WTC11 (cell line): ENCODE measurements around the gene NGLY1. TPM values are rescaled to one million over a fixed set of nuclear protein-coding genes. Genes with fewer than 3 reads are reported as not detected.

Experiments used
- ATAC-seq: fragments of 200-7000 bp; cut with Tn5 transposase; 2 replicates; pipeline ENCODE4 v1.10.0; 2021; ENCODE audit warnings: mild to moderate bottlenecking, moderate library complexity
- CTCF ChIA-PET: fragments of 300-600 bp; sonication (Branson Sonifier 250); formaldehyde crosslinking; loops from one replicate; lab custom pipeline; 2021; ENCODE audit warnings: antibody characterized with exemption; lab: Charles Lee
- POLR2A ChIA-PET: fragments of 350-600 bp; sonication (Branson Sonifier 250); formaldehyde crosslinking; loops from one replicate; lab custom pipeline; 2021; ENCODE audit warnings: antibody characterized with exemption; lab: Charles Lee
- DNase-seq: peaks from one replicate; pipeline ENCODE4 v3.0.0; 2021; ENCODE audit warnings: low spot score
- H3K27ac Mint-ChIP-seq: 2 replicates; pipeline ENCODE4 v1.8.0; 2021; ENCODE audit warnings: mixed read lengths
- H3K27me3 Mint-ChIP-seq: 2 replicates; pipeline ENCODE4 v1.8.0; 2021; ENCODE audit warnings: low read depth, mild to moderate bottlenecking, moderate library complexity, mixed read lengths
- H3K36me3 Mint-ChIP-seq: 2 replicates; pipeline ENCODE4 v1.8.0; 2021; ENCODE audit warnings: mixed read lengths
- H3K4me1 Mint-ChIP-seq: 2 replicates; pipeline ENCODE4 v1.8.0; 2022; ENCODE audit warnings: mixed read lengths
- H3K4me3 Mint-ChIP-seq: 2 replicates; pipeline ENCODE4 v1.8.0; 2021; ENCODE audit warnings: mild to moderate bottlenecking, moderate library complexity, mixed read lengths
- H3K9me3 Mint-ChIP-seq: 2 replicates; pipeline ENCODE4 v1.8.0; 2021; ENCODE audit warnings: mixed read lengths
- ARID4B ChIP-seq: sonication (generic); formaldehyde crosslinking; IDR thresholded peaks from 2 replicates; pipeline ENCODE4 v1.8.0; 2023; ENCODE audit warnings: missing genetic modification reagents, mild to moderate bottlenecking, borderline replicate concordance
- ATF3 ChIP-seq: sonication (generic); formaldehyde crosslinking; conservative IDR thresholded peaks from 2 replicates; pipeline ENCODE4 v1.8.1; 2022; ENCODE audit warnings: mild to moderate bottlenecking, missing genetic modification reagents
- CREM ChIP-seq: sonication (generic); formaldehyde crosslinking; IDR thresholded peaks from 2 replicates; pipeline ENCODE4 v1.8.1; 2022; ENCODE audit warnings: mild to moderate bottlenecking, missing genetic modification reagents, moderate library complexity
- E2F4 ChIP-seq: sonication (generic); formaldehyde crosslinking; IDR thresholded peaks from 2 replicates; pipeline ENCODE4 v1.8.1; 2022; ENCODE audit warnings: low read depth, mild to moderate bottlenecking, moderate library complexity, missing genetic modification reagents, borderline replicate concordance
- ELF4 ChIP-seq: sonication (generic); formaldehyde crosslinking; IDR thresholded peaks from 2 replicates; pipeline ENCODE4 v1.8.1; 2022; ENCODE audit warnings: low read depth, mild to moderate bottlenecking, moderate library complexity, missing genetic modification reagents
- GABPB1 ChIP-seq: sonication (generic); formaldehyde crosslinking; IDR thresholded peaks from 2 replicates; pipeline ENCODE4 v1.8.1; 2023; ENCODE audit warnings: mild to moderate bottlenecking, missing genetic modification reagents
- GTF2I ChIP-seq: fragments of 250-450 bp; sonication (Bioruptor Pico); conservative IDR thresholded peaks from 2 replicates; pipeline ENCODE4 v1.4.0; 2021; ENCODE audit warnings: mild to moderate bottlenecking
- HMGA2 ChIP-seq: fragments of 250-450 bp; sonication (Bioruptor Pico); IDR thresholded peaks from 2 replicates; pipeline ENCODE4 v1.4.0; 2021; ENCODE audit warnings: mild to moderate bottlenecking, moderate library complexity
- JUN ChIP-seq: sonication (generic); formaldehyde crosslinking; IDR thresholded peaks from 2 replicates; pipeline ENCODE4 v1.8.0; 2023; ENCODE audit warnings: mild to moderate bottlenecking, missing genetic modification reagents
- KAT7 ChIP-seq: sonication (generic); formaldehyde crosslinking; IDR thresholded peaks from 2 replicates; pipeline ENCODE4 v1.8.1; 2023; ENCODE audit warnings: missing genetic modification reagents, mild to moderate bottlenecking, borderline replicate concordance
- MXD4 ChIP-seq: fragments of 250-450 bp; sonication (Bioruptor Pico); IDR thresholded peaks from 2 replicates; pipeline ENCODE4 v1.8.0; 2021; ENCODE audit warnings: mild to moderate bottlenecking, moderate library complexity, borderline replicate concordance
- RELA ChIP-seq: sonication (generic); formaldehyde crosslinking; IDR thresholded peaks from 2 replicates; pipeline ENCODE4 v1.8.1; 2022; ENCODE audit warnings: missing genetic modification reagents, mild to moderate bottlenecking, borderline replicate concordance
- TEAD4 ChIP-seq: sonication (generic); formaldehyde crosslinking; IDR thresholded peaks from 2 replicates; pipeline ENCODE4 v1.8.0; 2022; ENCODE audit warnings: mild to moderate bottlenecking, missing genetic modification reagents
- TP53 ChIP-seq: sonication (generic); formaldehyde crosslinking; IDR thresholded peaks from 2 replicates; pipeline ENCODE4 v1.8.1; 2023; ENCODE audit warnings: mild to moderate bottlenecking, missing genetic modification reagents
- ZNF121 ChIP-seq: sonication (generic); formaldehyde crosslinking; IDR thresholded peaks from 2 replicates; pipeline ENCODE4 v1.8.0; 2023; ENCODE audit warnings: missing genetic modification reagents
- ZNF219 ChIP-seq: sonication (generic); formaldehyde crosslinking; IDR thresholded peaks from 2 replicates; pipeline ENCODE4 v1.8.0; 2023; ENCODE audit warnings: missing genetic modification reagents, mild to moderate bottlenecking, borderline replicate concordance
- ZNF232 ChIP-seq: sonication (generic); formaldehyde crosslinking; IDR thresholded peaks from 2 replicates; pipeline ENCODE4 v1.8.0; 2022; ENCODE audit warnings: mild to moderate bottlenecking, missing genetic modification reagents
- ZNF263 ChIP-seq: sonication (generic); formaldehyde crosslinking; IDR thresholded peaks from 2 replicates; pipeline ENCODE4 v1.8.1; 2022; ENCODE audit warnings: low read depth, mild to moderate bottlenecking, moderate library complexity, missing genetic modification reagents
- ZNF281 ChIP-seq: sonication (generic); formaldehyde crosslinking; IDR thresholded peaks from 2 replicates; pipeline ENCODE4 v1.8.0; 2023; ENCODE audit warnings: mild to moderate bottlenecking, missing genetic modification reagents
- ZNF512 ChIP-seq: sonication (generic); formaldehyde crosslinking; IDR thresholded peaks from 2 replicates; pipeline ENCODE4 v1.8.1; 2022; ENCODE audit warnings: missing genetic modification reagents, borderline replicate concordance
- total RNA-seq: library from RNA; stranded (reverse); gene quantifications from 3 replicates; pipeline ENCODE4 v1.2.3, GENCODE V29; 2021
- TF ChIP-seq, protein P1 (sequence below): fragments of 200-600 bp; IDR thresholded peaks from 2 replicates; pipeline ENCODE4 v1.8.0; 2022; ENCODE audit warnings: antibody characterized with exemption

The NGLY1 gene
- total RNA-seq, 1 experiment from 2014 or later = 20.6 TPM

GRCh38 chr3:25817107-25817506, 33.9 kb upstream of the NGLY1 start:
- H3K27ac Mint-ChIP-seq = no peak overlapping the region
- CTCF ChIA-PET = no interaction called here

GRCh38 chr3:25812644-25813043, 29.4 kb upstream of the NGLY1 start:
- DNase-seq (no peak), ATAC-seq (peak; percentile 60)
- no peak overlapping the region for H3K27ac Mint-ChIP-seq
- no peaks in the 10 kb centered on the region for H3K27me3 Mint-ChIP-seq
- no peak overlapping the region for H3K4me3 Mint-ChIP-seq
- peaks cover 6% of the 10 kb centered on the region; the same call in 1 of the 2 replicates for H3K36me3 Mint-ChIP-seq
- CTCF ChIA-PET = no interaction called here
- peaks cover 6% of the 10 kb centered on the region for H3K4me1 Mint-ChIP-seq
- POLR2A ChIA-PET = no interaction called here
- TF ChIP-seq TP53 (CRISPR knock-in tag) (no peak), E2F4 (CRISPR knock-in tag) (no peak), HMGA2 (no peak), ZNF219 (CRISPR knock-in tag) (no peak), ZNF281 (CRISPR knock-in tag) (no peak), RELA (no peak), ZNF512 (CRISPR knock-in tag) (no peak), ZNF263 (no peak), ARID4B (CRISPR knock-in tag) (no peak), ZNF121 (CRISPR knock-in tag) (no peak), KAT7 (CRISPR knock-in tag) (no peak), ATF3 (no peak), ELF4 (CRISPR knock-in tag) (no peak), GABPB1 (CRISPR knock-in tag) (no peak), TEAD4 (CRISPR knock-in tag) (no peak), ZNF232 (CRISPR knock-in tag) (no peak), CREM (no peak), MXD4 (CRISPR knock-in tag) (no peak)
- TF ChIP-seq, protein P1, sequence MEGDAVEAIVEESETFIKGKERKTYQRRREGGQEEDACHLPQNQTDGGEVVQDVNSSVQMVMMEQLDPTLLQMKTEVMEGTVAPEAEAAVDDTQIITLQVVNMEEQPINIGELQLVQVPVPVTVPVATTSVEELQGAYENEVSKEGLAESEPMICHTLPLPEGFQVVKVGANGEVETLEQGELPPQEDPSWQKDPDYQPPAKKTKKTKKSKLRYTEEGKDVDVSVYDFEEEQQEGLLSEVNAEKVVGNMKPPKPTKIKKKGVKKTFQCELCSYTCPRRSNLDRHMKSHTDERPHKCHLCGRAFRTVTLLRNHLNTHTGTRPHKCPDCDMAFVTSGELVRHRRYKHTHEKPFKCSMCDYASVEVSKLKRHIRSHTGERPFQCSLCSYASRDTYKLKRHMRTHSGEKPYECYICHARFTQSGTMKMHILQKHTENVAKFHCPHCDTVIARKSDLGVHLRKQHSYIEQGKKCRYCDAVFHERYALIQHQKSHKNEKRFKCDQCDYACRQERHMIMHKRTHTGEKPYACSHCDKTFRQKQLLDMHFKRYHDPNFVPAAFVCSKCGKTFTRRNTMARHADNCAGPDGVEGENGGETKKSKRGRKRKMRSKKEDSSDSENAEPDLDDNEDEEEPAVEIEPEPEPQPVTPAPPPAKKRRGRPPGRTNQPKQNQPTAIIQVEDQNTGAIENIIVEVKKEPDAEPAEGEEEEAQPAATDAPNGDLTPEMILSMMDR = no peak
- TF ChIP-seq, all 79 proteins: peak for 0
- peaks cover 9% of the 10 kb centered on the region for H3K9me3 Mint-ChIP-seq

More at GRCh38 chr3:25817107-25817506, 33.9 kb upstream of the NGLY1 start:
- H3K4me3 Mint-ChIP-seq = no peak overlapping the region
- POLR2A ChIA-PET = no interaction called here
- H3K9me3 Mint-ChIP-seq = peaks cover 9% of the 10 kb centered on the region
- DNase-seq (no peak), ATAC-seq (no peak)
- TF ChIP-seq JUN (CRISPR knock-in tag) (no peak), GTF2I (CRISPR knock-in tag) (no peak)
- H3K4me1 Mint-ChIP-seq = peaks cover 21% of the 10 kb centered on the region
- no peaks in the 10 kb centered on the region for H3K27me3 Mint-ChIP-seq
- H3K36me3 Mint-ChIP-seq = peaks cover 6% of the 10 kb centered on the region; the same call in 1 of the 2 replicates
